HCT116 (cell line): ENCODE measurements around the gene SGMS1.
"Not testable (repeated sequence)": the region's sequence is repeated elsewhere in the genome, so short reads cannot be mapped to it uniquely, and the experiment has no call there.

Experiments used
- POLR2A ChIP-seq: IDR thresholded peaks from 2 replicates; pipeline ENCODE4 v1.7.0; 2011; ENCODE audit warnings: borderline replicate concordance; ENCODE audit not compliant: insufficient read depth, insufficient read length; ENCODE audit errors: extremely low read depth
- POLR2AphosphoS5 ChIP-seq: IDR thresholded peaks from 2 replicates; pipeline ENCODE4 v1.6.1; 2011; ENCODE audit warnings: mild to moderate bottlenecking, low read depth, low read length, moderate library complexity
- RAD21 ChIP-seq: IDR thresholded peaks from 2 replicates; pipeline ENCODE4 v1.6.1; 2012; ENCODE audit warnings: low read depth, mild to moderate bottlenecking
- SP1 ChIP-seq: IDR thresholded peaks from 2 replicates; pipeline ENCODE4 v1.6.1; 2012; ENCODE audit warnings: low read depth
- YY1 ChIP-seq: IDR thresholded peaks from 2 replicates; pipeline ENCODE4 v1.6.1; 2011; ENCODE audit warnings: low read length, low read depth, moderate library complexity, mild to moderate bottlenecking; ENCODE audit not compliant: insufficient replicate concordance; ENCODE audit errors: extremely low read depth
- TF ChIP-seq, protein P1 (sequence below), 3 experiments: fragments of 200-600 bp in 1 of 3; sonication (generic) in 1 of 3; IDR thresholded peaks in 2 of 3; conservative IDR thresholded peaks in 1 of 3; 2 replicates each; pipeline ENCODE4 v1.5.1; 2012 to 2017; ENCODE audit warnings: low read depth in 2 of 3, low read length in 2 of 3, antibody characterized with exemption in 1 of 3, borderline replicate concordance in 1 of 3, control low read depth in 1 of 3, mild to moderate bottlenecking in 1 of 3, mixed read lengths in 1 of 3, mixed run types in 1 of 3, moderate library complexity in 1 of 3; ENCODE audit not compliant: insufficient read depth in 1 of 3

DNA sequence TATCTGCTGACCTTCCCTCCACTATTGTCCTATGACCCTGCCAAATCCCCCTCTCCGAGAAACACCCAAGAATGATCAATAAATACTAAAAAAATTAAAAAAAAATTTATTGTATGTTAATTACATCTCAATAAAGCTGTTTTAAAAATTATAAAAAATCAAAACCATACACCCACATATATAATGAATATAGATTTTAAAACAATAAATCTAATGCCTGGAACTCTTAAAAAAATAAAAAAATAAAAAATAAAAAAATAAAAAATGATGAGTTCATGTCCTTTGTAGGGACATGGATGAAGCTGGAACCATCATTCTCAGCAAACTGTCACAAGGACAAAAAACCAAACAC is 267.3 kb downstream of the SGMS1 start:
- TF ChIP-seq, protein P1, sequence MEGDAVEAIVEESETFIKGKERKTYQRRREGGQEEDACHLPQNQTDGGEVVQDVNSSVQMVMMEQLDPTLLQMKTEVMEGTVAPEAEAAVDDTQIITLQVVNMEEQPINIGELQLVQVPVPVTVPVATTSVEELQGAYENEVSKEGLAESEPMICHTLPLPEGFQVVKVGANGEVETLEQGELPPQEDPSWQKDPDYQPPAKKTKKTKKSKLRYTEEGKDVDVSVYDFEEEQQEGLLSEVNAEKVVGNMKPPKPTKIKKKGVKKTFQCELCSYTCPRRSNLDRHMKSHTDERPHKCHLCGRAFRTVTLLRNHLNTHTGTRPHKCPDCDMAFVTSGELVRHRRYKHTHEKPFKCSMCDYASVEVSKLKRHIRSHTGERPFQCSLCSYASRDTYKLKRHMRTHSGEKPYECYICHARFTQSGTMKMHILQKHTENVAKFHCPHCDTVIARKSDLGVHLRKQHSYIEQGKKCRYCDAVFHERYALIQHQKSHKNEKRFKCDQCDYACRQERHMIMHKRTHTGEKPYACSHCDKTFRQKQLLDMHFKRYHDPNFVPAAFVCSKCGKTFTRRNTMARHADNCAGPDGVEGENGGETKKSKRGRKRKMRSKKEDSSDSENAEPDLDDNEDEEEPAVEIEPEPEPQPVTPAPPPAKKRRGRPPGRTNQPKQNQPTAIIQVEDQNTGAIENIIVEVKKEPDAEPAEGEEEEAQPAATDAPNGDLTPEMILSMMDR (IDR thresholded peaks at IDR 0.05 in 2 of 3, conservative IDR thresholded peaks at IDR 0.05 in 1 of 3; ENCODE audit: borderline replicate concordance in 1 of 3, insufficient read depth in 1 of 3, low read depth in 2 of 3, low read length in 2 of 3): not testable (repeated sequence)
- not testable (repeated sequence) for TF ChIP-seq POLR2A, SP1, RAD21, YY1, POLR2AphosphoS5
